Epithelial cell of esophagus (primary cell): ENCODE data around the gene DAG1.

Experiments used
- DNase-seq: peaks from one replicate; pipeline ENCODE4 v3.0.0; 2010; ENCODE audit warnings: low read depth
- H3K4me3 ChIP-seq: 2 replicates; pipeline ENCODE4 v1.5.1; 2011; ENCODE audit warnings: mild to moderate bottlenecking, low read length, control low read depth
- CTCF ChIP-seq: IDR thresholded peaks from 2 replicates; pipeline ENCODE4 v1.5.1; 2011; ENCODE audit warnings: low read depth, mild to moderate bottlenecking, low read length, control low read depth, inconsistent platforms; ENCODE audit not compliant: insufficient read depth; ENCODE audit errors: missing control alignments

DAG1 gene

DNA sequence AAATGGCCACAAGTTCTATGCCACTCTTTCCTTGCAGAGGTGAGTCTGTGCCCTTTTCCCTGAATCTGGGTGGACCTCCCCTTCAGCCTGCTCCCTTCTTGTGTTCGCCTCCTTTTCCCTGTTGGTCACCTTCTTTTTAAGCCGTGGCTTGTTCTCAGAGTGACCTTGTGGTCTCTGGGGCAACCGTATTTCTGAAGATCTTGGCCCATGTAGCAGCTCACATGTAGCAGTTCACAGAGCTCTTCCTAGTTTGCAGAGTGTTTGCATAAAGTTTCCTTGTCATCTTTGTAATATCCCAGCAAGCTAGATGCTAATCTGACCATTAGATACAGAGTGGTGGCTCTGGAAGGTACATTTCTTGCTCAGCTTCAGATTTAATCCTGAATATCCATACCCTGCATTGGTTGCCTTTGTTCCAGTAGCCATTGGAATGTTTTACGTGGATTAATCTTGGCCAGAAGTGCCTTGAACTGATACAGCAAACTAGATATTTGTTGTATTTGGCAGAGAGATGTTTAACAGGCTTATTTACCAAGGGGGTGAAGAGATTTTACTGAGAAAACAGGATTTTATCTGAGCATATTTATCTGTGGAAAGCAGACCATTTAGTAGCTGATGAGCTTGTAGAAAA lies 43.5 kb downstream of the DAG1 start:
- no peak for TF ChIP-seq CTCF
- no peak for DNase-seq
- no peak overlapping the region for H3K4me3 ChIP-seq

- no peak for TF ChIP-seq CTCF
- DNase-seq: no peak
- no peak overlapping the region for H3K4me3 ChIP-seq
Measured at GRCh38 chr3:49518016-49518415, 47.9 kb downstream of the DAG1 start.

GRCh38 chr3:49518441-49518840 lies 48.4 kb downstream of the DAG1 start:
- TF ChIP-seq CTCF: no peak
- DNase-seq: no peak
- H3K4me3 ChIP-seq: no peak overlapping the region

DNA sequence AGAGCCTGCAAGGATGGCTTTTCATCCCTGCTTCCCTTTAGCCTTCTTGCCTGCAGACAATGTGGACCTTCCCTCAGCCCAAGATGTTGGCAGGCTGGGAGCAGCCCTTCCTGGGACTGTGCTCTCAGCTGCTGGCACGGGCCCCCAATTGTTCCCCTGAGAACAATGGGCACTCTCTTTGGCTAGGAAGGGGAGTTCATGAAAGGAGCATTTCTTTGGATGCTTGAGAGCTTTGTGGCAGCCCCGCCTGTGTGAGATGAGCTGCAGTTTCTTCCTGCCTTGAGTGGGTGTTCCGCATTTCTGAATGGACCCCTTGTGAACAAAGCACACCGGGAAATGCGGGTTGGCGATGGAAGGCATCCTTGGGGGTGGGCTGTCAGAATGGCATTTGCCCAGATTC lies 49.2 kb downstream of the DAG1 start:
- no peak overlapping the region for H3K4me3 ChIP-seq
- TF ChIP-seq CTCF: no peak

GRCh38 chr3:49519916-49520385 lies 49.9 kb downstream of the DAG1 start:
- H3K4me3 ChIP-seq: no peak overlapping the region
- no peak for TF ChIP-seq CTCF
- no peak for DNase-seq

More for the DNA sequence above, 49.2 kb downstream of the DAG1 start:
- no peak for DNase-seq

- DNase-seq: peak; percentile 78
- H3K4me3 ChIP-seq: no peak overlapping the region
Measured at GRCh38 chr3:49523756-49524747, 54.0 kb downstream of the DAG1 start.

More at GRCh38 chr3:49523756-49524747, 54.0 kb downstream of the DAG1 start:
- no peak for TF ChIP-seq CTCF
